Heart right ventricle (tissue), 16 donors: ENCODE results near the gene RNF111. TPM values are rescaled to one million over a fixed set of nuclear protein-coding genes. Genes with fewer than 3 reads are reported as not detected.

Experiments used
- ATAC-seq, 8 donors: fragments of 200-7000 bp; cut with Tn5 transposase; one replicate each; pipeline ENCODE4 v1.9.1; 2020; ENCODE audit warnings: mild to moderate bottlenecking in 8 of 8, moderate library complexity in 8 of 8, moderate number of reproducible peaks in 1 of 8
- DNase-seq, 2 donors: peaks; one replicate each; pipeline ENCODE4 v3.0.0-alpha.2; 2020
- H3K27ac ChIP-seq, 10 donors: fragments of 200-600 bp; sonication (generic) in 2 of 10; one replicate each; pipeline versions ENCODE4 v1.5.0 to v1.8.0; 2020 to 2022; ENCODE audit warnings: mild to moderate bottlenecking in 3 of 10
- H3K27me3 ChIP-seq, 7 donors: fragments of 200-600 bp; one replicate each; pipeline ENCODE4 v1.8.0; 2021 to 2022; ENCODE audit warnings: mild to moderate bottlenecking in 2 of 7
- H3K36me3 ChIP-seq, 9 donors: fragments of 200-600 bp; sonication (generic) in 1 of 9; one replicate each; pipeline versions ENCODE4 v1.5.0 to v1.8.0; 2020 to 2022; ENCODE audit warnings: mild to moderate bottlenecking in 2 of 9
- H3K4me1 ChIP-seq, 9 donors: fragments of 200-600 bp; sonication (generic) in 1 of 9; one replicate each; pipeline versions ENCODE4 v1.5.0 to v1.8.0; 2020 to 2022; ENCODE audit warnings: mild to moderate bottlenecking in 4 of 9
- H3K4me3 ChIP-seq, 10 donors: fragments of 200-600 bp; sonication (generic) in 2 of 10; one replicate each; pipeline versions ENCODE4 v1.5.0 to v1.8.0; 2020 to 2022; ENCODE audit warnings: mild to moderate bottlenecking in 7 of 10, moderate library complexity in 2 of 10
- H3K9me3 ChIP-seq, 11 donors: fragments of 200-600 bp in 10 of 11; sonication (generic) in 2 of 11; one replicate each; pipeline versions ENCODE4 v1.5.0 to v1.8.0; 2013 to 2022; ENCODE audit warnings: mild to moderate bottlenecking in 2 of 11, control low read depth in 1 of 11, moderate library complexity in 1 of 11
- WGBS, 2 donors: extraction: QIAGEN DNeasy Blood & Tissue Kit; methylation state at CpG; one replicate each; pipeline ENCODE4 v1.1.7; 2013; ENCODE audit warnings: inconsistent platforms in 1 of 2; 5-methylcytosine and 5-hydroxymethylcytosine counted together
- intact Hi-C, 10 donors: fragments of 100-400 bp; cut with DNase I; formaldehyde crosslinking; loops; one replicate each; pipeline versions ENCODE4 v1.11.1 to v1.14.2; 2022
- polyA plus RNA-seq, 2 donors: library from polyadenylated mRNA; stranded (reverse); fragments of 200-250 nt; gene quantifications; one replicate each; pipeline ENCODE4 v1.2.3, GENCODE V29; 2013
- total RNA-seq, 10 donors: library from RNA; stranded (reverse); fragmentation: NEBNext Ultra II Directional in 3 of 10; extraction: Animal tissue kit (Norgen Biotek cat#: 25700) in 3 of 10; gene quantifications; one replicate each; pipeline versions ENCODE4 v1.2.1 to v1.2.4, GENCODE V29; 2021 to 2023
- TF ChIP-seq, protein P1 (sequence below), 9 donors: fragments of 200-600 bp; sonication (generic) in 2 of 9; IDR thresholded peaks; one replicate each; pipeline versions ENCODE4 v1.5.0 to v1.8.0; 2021 to 2022; ENCODE audit warnings: antibody characterized with exemption in 9 of 9, mild to moderate bottlenecking in 5 of 9, moderate library complexity in 1 of 9
- donor health status: Arrhythmogenic right ventricular cardiomyopathy.
- donor health status: ischemic (EF 13 %, LVEDD 7.1; RV severe dilation, severe dysfunction).
- donor health status: healthy with polysubstance abuse.
- donor health status: DM: no; HTN: yes; CAD: no.
- donor health status: DM: no; HTN: no; CAD: no.
- donor health status: ischemic (EF 25% LVEDD 6.9; RV normal size, moderate dysfunction).
- donor health status: ischemic (EF 25% LVEDD 5.7; RV mildly dilated, moderate dysfunction).
- donor health status: healthy.
- donor health status: DM: yes; HTN: yes; CAD: no.
- donor health status: Ischemic cardiomyopathy.
- donor health status: ischemic (EF 35%, LVEDD 5.7; RV mildly dilated, moderate dysfunction).
- donor health status: nonischemic (EF 11% LVEDD 7.7; RV severe dilation, severe dysfunction).
- donor health status: DM: yes; HTN: yes; CAD: no.
- donor health status: PGD.
- donor health status: ischemic (EF 29% LVEDD 5.4; RV normal size, mild dysfunction).
- donor health status: nonischemic (EF 23%, LVEDD 6.1; RV moderate dilation, normal function).

The RNF111 gene
- total and polyA plus RNA-seq, 12 donors, result 6.0 to 28.7 (median 23.5) TPM

- WGBS, 2 donors, result 98% methylated on average over 6 of the region's 6 CpGs
- intact Hi-C loops, result no loop called here
- no peaks in the 10 kb centered on the region for H3K27me3 ChIP-seq
- no peak for DNase-seq
- no peak for ATAC-seq
- H3K36me3 ChIP-seq, result peaks cover 0 to 42% (median 0%) of the 10 kb centered on the region in 9 donors
- H3K4me3 ChIP-seq, result no peak overlapping the region
- no peak overlapping the region for H3K27ac ChIP-seq
- TF ChIP-seq, protein P1, sequence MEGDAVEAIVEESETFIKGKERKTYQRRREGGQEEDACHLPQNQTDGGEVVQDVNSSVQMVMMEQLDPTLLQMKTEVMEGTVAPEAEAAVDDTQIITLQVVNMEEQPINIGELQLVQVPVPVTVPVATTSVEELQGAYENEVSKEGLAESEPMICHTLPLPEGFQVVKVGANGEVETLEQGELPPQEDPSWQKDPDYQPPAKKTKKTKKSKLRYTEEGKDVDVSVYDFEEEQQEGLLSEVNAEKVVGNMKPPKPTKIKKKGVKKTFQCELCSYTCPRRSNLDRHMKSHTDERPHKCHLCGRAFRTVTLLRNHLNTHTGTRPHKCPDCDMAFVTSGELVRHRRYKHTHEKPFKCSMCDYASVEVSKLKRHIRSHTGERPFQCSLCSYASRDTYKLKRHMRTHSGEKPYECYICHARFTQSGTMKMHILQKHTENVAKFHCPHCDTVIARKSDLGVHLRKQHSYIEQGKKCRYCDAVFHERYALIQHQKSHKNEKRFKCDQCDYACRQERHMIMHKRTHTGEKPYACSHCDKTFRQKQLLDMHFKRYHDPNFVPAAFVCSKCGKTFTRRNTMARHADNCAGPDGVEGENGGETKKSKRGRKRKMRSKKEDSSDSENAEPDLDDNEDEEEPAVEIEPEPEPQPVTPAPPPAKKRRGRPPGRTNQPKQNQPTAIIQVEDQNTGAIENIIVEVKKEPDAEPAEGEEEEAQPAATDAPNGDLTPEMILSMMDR (IDR thresholded peaks at IDR 0.05), result no peak
- peaks cover 0 to 14% (median 0%) of the 10 kb centered on the region in 9 donors for H3K4me1 ChIP-seq
- no peaks in the 10 kb centered on the region for H3K9me3 ChIP-seq
Measured at GRCh38 chr15:59042041-59042440, 54.6 kb downstream of the RNF111 start.

DNA sequence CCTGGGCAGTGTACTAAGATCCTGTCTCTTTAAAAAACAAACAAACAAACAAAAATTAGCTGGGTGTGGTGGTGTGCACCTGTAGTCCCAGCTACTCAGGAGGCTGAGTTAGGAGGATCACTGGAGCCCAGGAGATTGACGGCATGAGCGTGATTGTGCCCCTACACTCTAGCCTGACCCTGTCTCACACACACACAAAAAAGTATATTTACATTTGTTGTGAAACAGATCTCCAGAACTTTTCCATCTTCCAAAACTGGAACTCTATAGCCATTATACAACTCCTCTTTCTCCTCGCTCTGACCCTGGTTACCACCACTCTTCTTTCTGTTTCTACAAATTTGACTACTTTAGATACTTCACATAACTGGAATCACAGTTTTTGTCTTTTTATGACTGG is 61.4 kb downstream of the RNF111 start:
- Histone ChIP-seq H3K36me3 (peaks cover 0 to 29% (median 7%) of the 10 kb centered on the region in 9 donors), H3K27ac (no peak overlapping the region), H3K4me3 (no peak overlapping the region), H3K27me3 (no peaks in the 10 kb centered on the region), H3K4me1 (peaks cover 0 to 10% (median 0%) of the 10 kb centered on the region in 9 donors), H3K9me3 (no peaks in the 10 kb centered on the region)
- intact Hi-C loops, result no loop called here
- TF ChIP-seq, protein P1 (IDR thresholded peaks at IDR 0.05), result no peak
- DNase-seq (no peak), ATAC-seq (no peak)
- WGBS, 2 donors, result 99% methylated on average over 3 of the region's 3 CpGs

DNA sequence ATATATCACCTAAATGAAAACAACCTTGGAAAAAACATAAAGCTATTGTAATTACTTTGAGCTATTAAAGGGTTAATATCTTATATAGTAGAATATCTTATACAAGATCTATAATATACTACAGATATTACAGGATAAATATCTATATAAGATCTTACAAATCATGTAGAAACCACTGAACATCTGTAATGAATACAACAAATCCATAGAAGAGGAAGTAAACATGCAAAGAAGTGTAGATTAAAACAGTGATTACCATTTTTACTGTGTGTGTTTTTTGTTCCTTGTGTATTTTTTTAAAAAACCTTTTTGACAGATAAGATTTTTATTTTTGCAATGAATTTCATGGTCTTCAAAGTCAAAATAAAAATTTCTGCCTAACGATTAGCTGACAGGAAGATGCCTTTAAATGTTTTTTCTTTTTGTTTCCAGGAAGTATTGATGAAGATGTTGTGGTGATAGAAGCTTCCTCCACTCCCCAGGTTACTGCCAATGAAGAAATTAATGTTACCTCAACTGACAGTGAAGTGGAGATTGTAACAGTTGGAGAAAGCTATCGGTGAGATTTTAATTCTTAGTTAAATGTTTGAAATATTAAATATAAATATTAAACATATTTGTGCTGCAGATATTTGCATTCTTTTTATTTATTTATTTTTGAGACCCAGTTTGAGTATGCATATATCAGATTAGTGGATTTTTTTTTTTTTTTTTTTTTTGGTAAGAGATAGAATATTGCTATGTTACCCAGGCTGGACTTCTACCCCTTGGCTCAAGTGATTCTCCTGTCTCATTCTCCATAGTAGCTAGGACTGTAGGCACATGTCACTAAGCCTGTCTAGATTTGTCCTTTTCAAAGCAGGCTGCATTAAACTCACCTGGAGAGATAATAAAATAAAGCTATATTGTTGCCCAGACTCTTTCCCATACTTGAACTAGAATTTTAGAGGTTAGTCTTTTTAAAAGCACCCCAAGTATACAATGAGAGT is 64.7 kb downstream of the RNF111 start:
- no peak overlapping the region for H3K27ac ChIP-seq
- WGBS, 2 donors, result 76 to 81% methylated on average over 2 of the region's 2 CpGs
- no peak overlapping the region for H3K4me3 ChIP-seq
- TF ChIP-seq, protein P1 (IDR thresholded peaks at IDR 0.05), result no peak
- H3K36me3 ChIP-seq, result peaks cover 0 to 59% (median 7%) of the 10 kb centered on the region in 9 donors
- H3K9me3 ChIP-seq, result no peaks in the 10 kb centered on the region
- peaks cover 0 to 9% (median 0%) of the 10 kb centered on the region in 9 donors for H3K4me1 ChIP-seq
- DNase-seq (no peak), ATAC-seq (no peak)
- H3K27me3 ChIP-seq, result no peaks in the 10 kb centered on the region
- intact Hi-C loops, result no loop called here

DNA sequence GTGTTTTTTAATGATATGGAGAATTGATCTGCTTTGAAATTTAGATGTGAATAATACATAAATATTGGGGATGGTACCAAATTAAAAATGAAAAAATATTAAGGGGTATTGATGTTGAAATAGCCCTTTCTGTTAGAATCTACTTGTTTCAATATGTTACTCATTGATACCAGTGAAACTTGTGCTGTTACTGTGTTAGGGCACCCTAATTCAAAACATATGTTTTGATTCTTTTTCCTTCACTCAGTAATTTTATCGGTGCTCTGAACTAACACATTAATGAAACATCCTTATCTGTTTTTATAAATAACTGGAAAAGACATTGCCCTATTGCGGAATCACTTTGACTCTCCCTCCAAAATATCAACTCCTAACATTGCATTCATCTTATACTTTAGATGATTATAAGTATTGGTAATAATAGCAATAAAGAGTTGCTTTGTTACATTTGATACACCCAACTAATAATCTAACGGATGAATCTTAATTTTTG is 65.5 kb downstream of the RNF111 start:
- Histone ChIP-seq H3K27ac (no peak overlapping the region), H3K27me3 (no peaks in the 10 kb centered on the region), H3K36me3 (peaks cover 0 to 67% (median 7%) of the 10 kb centered on the region in 9 donors), H3K4me3 (no peak overlapping the region), H3K4me1 (peaks cover 0 to 9% (median 0%) of the 10 kb centered on the region in 9 donors), H3K9me3 (no peaks in the 10 kb centered on the region)
- ATAC-seq, result no peak
- intact Hi-C loops, result no loop called here
- TF ChIP-seq, protein P1 (IDR thresholded peaks at IDR 0.05), result no peak
- 67 to 90% methylated on average over 3 of the region's 3 CpGs for WGBS, 2 donors
- no peak for DNase-seq
